Neuronal stem cell (in vitro differentiated cells): ENCODE data around the gene MMP25.
"Not testable (repeated sequence)": the region's sequence is repeated elsewhere in the genome, so short reads cannot be mapped to it uniquely, and the experiment has no call there.

Source experiments
- DNase-seq: peaks from one replicate; pipeline ENCODE4 v3.0.0-alpha.2; 2013; ENCODE audit warnings: low spot score
- H2AFZ ChIP-seq: one replicate; pipeline ENCODE4 v1.6.1; 2013; ENCODE audit warnings: mild to moderate bottlenecking, low read length, inconsistent platforms
- H2AK5ac ChIP-seq: 2 replicates; pipeline ENCODE4 v1.6.1; 2013; ENCODE audit warnings: low read depth, mild to moderate bottlenecking, inconsistent platforms, low read length, moderate library complexity, mixed read lengths
- H2BK120ac ChIP-seq: 2 replicates; pipeline ENCODE4 v1.6.1; 2013; ENCODE audit warnings: low read depth, mild to moderate bottlenecking, inconsistent platforms, low read length, moderate library complexity, mixed read lengths
- H2BK12ac ChIP-seq: one replicate; pipeline ENCODE4 v1.6.1; 2013; ENCODE audit warnings: low read length, inconsistent platforms
- H2BK15ac ChIP-seq: 2 replicates; pipeline ENCODE4 v1.6.1; 2013; ENCODE audit warnings: mild to moderate bottlenecking, low read length, inconsistent platforms, mixed read lengths
- H2BK5ac ChIP-seq: one replicate; pipeline ENCODE4 v1.6.1; 2013; ENCODE audit warnings: inconsistent platforms, mild to moderate bottlenecking, low read length, moderate library complexity
- H3K14ac ChIP-seq: one replicate; pipeline ENCODE4 v1.6.1; 2013; ENCODE audit warnings: low read length, inconsistent platforms
- H3K18ac ChIP-seq: 2 replicates; pipeline ENCODE4 v1.6.1; 2013; ENCODE audit warnings: low read length, inconsistent platforms
- H3K23ac ChIP-seq: 2 replicates; pipeline ENCODE4 v1.6.1; 2013; ENCODE audit warnings: low read depth, mild to moderate bottlenecking, mixed read lengths, low read length, inconsistent platforms; ENCODE audit not compliant: poor library complexity
- H3K27ac ChIP-seq: replicated peaks from 3 replicates; pipeline ENCODE4 v1.5.1; 2013; ENCODE audit warnings: low read length, inconsistent platforms
- H3K27me3 ChIP-seq, 3 experiments: 2 replicates each; pipeline ENCODE4 v1.6.1; 2013; ENCODE audit warnings: low read length in 3 of 3, mild to moderate bottlenecking in 2 of 3, inconsistent platforms in 1 of 3, low read depth in 1 of 3, mixed read lengths in 1 of 3, moderate library complexity in 1 of 3; ENCODE audit not compliant: control insufficient read depth in 3 of 3, insufficient read depth in 3 of 3
- H3K36me3 ChIP-seq, 2 donors: replicated peaks in 1 of 2; 2 replicates each; pipeline ENCODE4 v1.6.1; 2013; ENCODE audit warnings: low read length in 2 of 2; ENCODE audit not compliant: control insufficient read depth in 2 of 2, insufficient read depth in 2 of 2
- H3K4ac ChIP-seq: 2 replicates; pipeline ENCODE4 v1.6.1; 2013; ENCODE audit warnings: inconsistent platforms, mild to moderate bottlenecking, low read length, moderate library complexity
- H3K4me1 ChIP-seq, 2 donors: 1 replicate in 1 of 2; 2 replicates in 1 of 2; pipeline ENCODE4 v1.6.1; 2013; ENCODE audit warnings: low read length in 2 of 2, low read depth in 1 of 2; ENCODE audit not compliant: control insufficient read depth in 2 of 2, insufficient read depth in 1 of 2
- H3K4me2 ChIP-seq: one replicate; pipeline ENCODE4 v1.6.1; 2013; ENCODE audit warnings: mild to moderate bottlenecking, low read length, inconsistent platforms; ENCODE audit not compliant: insufficient read depth, poor library complexity, severe bottlenecking
- H3K4me3 ChIP-seq, 2 donors: 2 replicates each; pipeline ENCODE4 v1.5.1; 2013; ENCODE audit warnings: low read length in 2 of 2, mild to moderate bottlenecking in 2 of 2, inconsistent platforms in 1 of 2, moderate library complexity in 1 of 2
- H3K79me1 ChIP-seq: one replicate; pipeline ENCODE4 v1.6.1; 2013; ENCODE audit warnings: low read depth, mild to moderate bottlenecking, inconsistent platforms, low read length, moderate library complexity
- H3K9ac ChIP-seq: one replicate; pipeline ENCODE4 v1.6.1; 2013; ENCODE audit warnings: mild to moderate bottlenecking, low read depth, low read length, inconsistent platforms; ENCODE audit not compliant: poor library complexity
- H3K9me3 ChIP-seq, 2 donors: replicated peaks in 1 of 2; 2 replicates each; pipeline versions ENCODE3 to v1.6.1; 2013; ENCODE audit warnings: low read length in 2 of 2, mild to moderate bottlenecking in 2 of 2, inconsistent platforms in 1 of 2, low read depth in 1 of 2, mixed read lengths in 1 of 2, moderate library complexity in 1 of 2; ENCODE audit not compliant: control insufficient read depth in 2 of 2, insufficient read depth in 1 of 2
- H4K8ac ChIP-seq: one replicate; pipeline ENCODE4 v1.6.1; 2013; ENCODE audit warnings: low read depth, mild to moderate bottlenecking, inconsistent platforms, low read length, moderate library complexity
- H4K91ac ChIP-seq: one replicate; pipeline ENCODE4 v1.6.1; 2013; ENCODE audit warnings: low read length, low read depth, mild to moderate bottlenecking, inconsistent platforms; ENCODE audit not compliant: poor library complexity
- WGBS, 2 donors: extraction: QIAGEN DNeasy Blood & Tissue Kit; methylation state at CpG; one replicate each; pipeline ENCODE4 v1.1.7; 2013; ENCODE audit warnings: missing lambda C conversion rate in 2 of 2, mixed read lengths in 1 of 2; ENCODE audit not compliant: insufficient read length in 2 of 2, insufficient replicate concordance in 1 of 2; ENCODE audit errors: extremely low coverage in 2 of 2; 5-methylcytosine and 5-hydroxymethylcytosine counted together

Gene MMP25

DNA sequence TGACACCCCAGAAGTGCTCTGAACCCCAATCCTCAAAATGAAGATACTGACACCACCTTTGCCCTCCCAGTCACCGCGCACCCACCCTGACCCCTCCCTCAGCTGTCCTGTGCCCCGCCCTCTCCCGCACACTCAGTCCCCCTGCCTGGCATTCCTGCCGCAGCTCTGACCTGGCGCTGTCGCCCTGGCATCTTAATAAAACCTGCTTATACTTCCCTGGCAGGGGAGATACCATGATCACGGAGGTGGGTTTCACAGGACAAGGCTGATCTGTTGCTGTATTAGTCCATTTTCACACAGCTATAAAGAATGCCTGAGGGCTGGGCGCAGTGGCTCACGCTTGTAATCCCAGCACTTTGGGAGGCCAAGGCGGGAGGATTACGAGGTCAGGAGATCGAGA is 35.6 kb downstream of the MMP25 start:
- not testable (repeated sequence) for H3K27ac ChIP-seq, H3K79me1 ChIP-seq, H3K4me3 ChIP-seq, H3K14ac ChIP-seq, H3K23ac ChIP-seq, H3K18ac ChIP-seq, H2BK12ac ChIP-seq, H3K36me3 ChIP-seq, H3K9ac ChIP-seq, H4K8ac ChIP-seq, H3K9me3 ChIP-seq, H3K4ac ChIP-seq, H3K4me2 ChIP-seq, H3K4me1 ChIP-seq, H4K91ac ChIP-seq, H2BK120ac ChIP-seq, H2AK5ac ChIP-seq, H2BK15ac ChIP-seq, DNase-seq, H2AFZ ChIP-seq, H2BK5ac ChIP-seq
- no CpG with 5 or more reads among the region's 13 CpGs for WGBS, 2 donors
- H3K27me3 ChIP-seq = peaks cover 0 to 16% (median 0%) of the 10 kb centered on the region in 3 experiments

- H3K9ac ChIP-seq, H3K4me2 ChIP-seq: not testable (repeated sequence)
- peak overlapping the region; percentile 38 for H3K18ac ChIP-seq
Measured at GRCh38 chr16:3083408-3083807, 37.0 kb downstream of the MMP25 start.

DNA sequence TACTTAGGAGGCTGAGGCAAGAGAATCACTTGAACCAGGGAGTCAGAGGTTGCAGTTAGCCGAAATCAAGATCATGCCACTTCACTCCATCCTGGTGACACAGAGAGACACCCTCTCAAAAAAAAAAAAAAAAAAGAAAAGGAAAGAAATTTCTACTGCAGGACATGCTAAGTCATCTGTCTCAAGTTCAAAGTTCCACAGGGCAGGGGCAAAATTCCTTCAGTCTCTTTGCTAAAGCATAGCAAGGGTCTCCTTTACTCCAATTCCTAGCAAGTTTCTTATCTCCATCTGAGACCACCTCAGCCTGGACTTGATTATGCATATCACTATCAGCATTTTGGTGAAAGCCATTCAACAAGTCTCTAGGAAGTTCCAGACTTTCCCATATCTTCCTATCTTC is 38.1 kb downstream of the MMP25 start:
- no peak overlapping the region for H3K27ac ChIP-seq
- H2AFZ ChIP-seq = no peak overlapping the region
- peaks cover 0 to 8% (median 0%) of the 10 kb centered on the region in 3 experiments for H3K27me3 ChIP-seq
- no peak overlapping the region for H2BK15ac ChIP-seq
- H3K23ac ChIP-seq = no peak overlapping the region
- H3K4me3 ChIP-seq = no peak overlapping the region
- H3K4ac ChIP-seq = no peak overlapping the region
- DNase-seq = no peak
- H4K8ac ChIP-seq = no peak overlapping the region
- no peaks in the 10 kb centered on the region for H3K36me3 ChIP-seq
- no peak overlapping the region for H2BK12ac ChIP-seq
- H3K14ac ChIP-seq = no peak overlapping the region
- no peak overlapping the region for H2AK5ac ChIP-seq
- WGBS, 2 donors = no CpG with 5 or more reads among the region's 1 CpG
- H4K91ac ChIP-seq = no peak overlapping the region
- H2BK5ac ChIP-seq = no peak overlapping the region
- peaks cover 12 to 19% of the 10 kb centered on the region in 2 donors for H3K4me1 ChIP-seq
- H3K18ac ChIP-seq = no peak overlapping the region
- H2BK120ac ChIP-seq = no peak overlapping the region
- peaks cover 1% of the 10 kb centered on the region for H3K79me1 ChIP-seq
- H3K9me3 ChIP-seq = no peaks in the 10 kb centered on the region
- no peak overlapping the region for H3K9ac ChIP-seq
- no peak overlapping the region for H3K4me2 ChIP-seq

More at GRCh38 chr16:3083408-3083807, 37.0 kb downstream of the MMP25 start:
- H3K4me3 ChIP-seq, H2AK5ac ChIP-seq, H2BK12ac ChIP-seq, H3K9me3 ChIP-seq, H3K23ac ChIP-seq, H3K36me3 ChIP-seq, H3K27ac ChIP-seq, H2BK120ac ChIP-seq, H4K91ac ChIP-seq, H4K8ac ChIP-seq, H2BK5ac ChIP-seq, H2BK15ac ChIP-seq, DNase-seq, H3K27me3 ChIP-seq, H3K79me1 ChIP-seq, H3K4ac ChIP-seq, H3K14ac ChIP-seq: not testable (repeated sequence)
- no CpG with 5 or more reads among the region's 8 CpGs for WGBS, 2 donors
- H2AFZ ChIP-seq = peak overlapping the region; percentile 75
- peaks cover 12 to 19% of the 10 kb centered on the region in 2 donors for H3K4me1 ChIP-seq

GRCh38 chr16:3084969-3085670 is 38.8 kb downstream of the MMP25 start:
- no peaks in the 10 kb centered on the region for H3K36me3 ChIP-seq
- H3K79me1 ChIP-seq = peaks cover 1% of the 10 kb centered on the region
- no peak overlapping the region for H4K8ac ChIP-seq
- H3K4me3 ChIP-seq = no peak overlapping the region
- no peak overlapping the region for H3K4me2 ChIP-seq
- no peak overlapping the region for H3K23ac ChIP-seq
- no peak overlapping the region for H3K14ac ChIP-seq
- H2BK15ac ChIP-seq = no peak overlapping the region
- no peak overlapping the region for H4K91ac ChIP-seq
- H3K27me3 ChIP-seq = peaks cover 0 to 8% (median 0%) of the 10 kb centered on the region in 3 experiments
- H3K18ac ChIP-seq = no peak overlapping the region
- H3K27ac ChIP-seq = no peak overlapping the region
- no CpG with 5 or more reads among the region's 7 CpGs for WGBS, 2 donors
- DNase-seq = no peak
- no peak overlapping the region for H3K4ac ChIP-seq
- H2BK12ac ChIP-seq = no peak overlapping the region
- no peak overlapping the region for H2BK120ac ChIP-seq
- no peaks in the 10 kb centered on the region for H3K9me3 ChIP-seq
- H3K9ac ChIP-seq = no peak overlapping the region
- no peak overlapping the region for H2BK5ac ChIP-seq
- no peak overlapping the region for H2AFZ ChIP-seq
- no peak overlapping the region for H2AK5ac ChIP-seq
- H3K4me1 ChIP-seq = peaks cover 12 to 19% of the 10 kb centered on the region in 2 donors
